ENCODE results near the gene BATF3. TPM values are rescaled to one million over a fixed set of nuclear protein-coding genes. Genes with fewer than 3 reads are reported as not detected.
"Not testable (repeated sequence)": the region's sequence is repeated elsewhere in the genome, so short reads cannot be mapped to it uniquely, and the experiment has no call there.

BATF3 gene
- total RNA-seq, 6 experiments from 2014 or later = 0.68 to 2.7 (median 1.2) TPM; not detected in 3

GRCh38 chr1:212727386-212728181 lies 27.9 kb upstream of the BATF3 start:
- DNase-seq (no peak), ATAC-seq (no peak)
- H3K4me1 ChIP-seq = peaks cover 0 to 13% (median 0%) of the 10 kb centered on the region in 4 donors
- WGBS (ENCODE audit: insufficient coverage, low coverage, low lambda C conversion rate, missing lambda C conversion rate) = 68% methylated on average over 13 of the region's 13 CpGs
- no peaks in the 10 kb centered on the region for H3K27me3 ChIP-seq
- H3K27ac ChIP-seq = no peak overlapping the region
- H3K9me3 ChIP-seq = no peaks in the 10 kb centered on the region
- intact Hi-C loops (cut with DNase I) = no loop called here
- H3K4me3 ChIP-seq = no peak overlapping the region
- no peaks in the 10 kb centered on the region for H3K36me3 ChIP-seq
- TF ChIP-seq POLR2A (IDR thresholded peaks at IDR 0.05) = no peak
- no peak for TF ChIP-seq CTCF (IDR thresholded peaks at IDR 0.05)

- H3K36me3 ChIP-seq; H3K27ac ChIP-seq; intact Hi-C loops (cut with DNase I); H3K27me3 ChIP-seq; H3K4me3 ChIP-seq; H3K9me3 ChIP-seq; ATAC-seq; DNase-seq: not testable (repeated sequence)
- H3K4me1 ChIP-seq = peaks cover 0 to 13% (median 0%) of the 10 kb centered on the region in 4 donors
- no CpG with 5 or more reads among the region's 34 CpGs for WGBS (ENCODE audit: insufficient coverage, low coverage, low lambda C conversion rate, missing lambda C conversion rate)
Measured at GRCh38 chr1:212724679-212725078, 25.0 kb upstream of the BATF3 start.

GRCh38 chr1:212722270-212722957 lies 22.8 kb upstream of the BATF3 start:
- Histone ChIP-seq H3K9me3 (no peaks in the 10 kb centered on the region), H3K27me3 (no peaks in the 10 kb centered on the region), H3K36me3 (no peaks in the 10 kb centered on the region), H3K4me1 (no peaks in the 10 kb centered on the region), H3K4me3 (no peak overlapping the region), H3K27ac (peak overlapping the region in 1 of 3 donors; percentile 51)
- WGBS (ENCODE audit: insufficient coverage, low coverage, low lambda C conversion rate, missing lambda C conversion rate) = 54% methylated on average over 3 of the region's 3 CpGs
- intact Hi-C loops (cut with DNase I) = no loop called here
- ATAC-seq (no peak), DNase-seq (no peak)
- no peak for TF ChIP-seq POLR2A (IDR thresholded peaks at IDR 0.05)
- no peak for TF ChIP-seq CTCF (IDR thresholded peaks at IDR 0.05)

- ATAC-seq (peak; percentile 62 to 94 (median 80)), DNase-seq (peak in 1 of 3 donors; percentile 33)
- Histone ChIP-seq H3K9me3 (no peaks in the 10 kb centered on the region), H3K4me3 (no peak overlapping the region), H3K36me3 (no peaks in the 10 kb centered on the region), H3K4me1 (no peaks in the 10 kb centered on the region), H3K27me3 (no peaks in the 10 kb centered on the region), H3K27ac (peak overlapping the region in 1 of 3 donors; percentile 51)
- TF ChIP-seq POLR2A (IDR thresholded peaks at IDR 0.05) = no peak
- no peak for TF ChIP-seq CTCF (IDR thresholded peaks at IDR 0.05)
- intact Hi-C loops (cut with DNase I) = no loop called here
- WGBS (ENCODE audit: insufficient coverage, low coverage, low lambda C conversion rate, missing lambda C conversion rate) = 39% methylated on average over 5 of the region's 9 CpGs
Measured at GRCh38 chr1:212721388-212722247, 22.0 kb upstream of the BATF3 start.
